Measurements from ENCODE around the gene UQCC2.
A peak's percentile ranks its signal among the peaks of the same experiment; 100 is the strongest.

Gene UQCC2

GRCh38 chr6:33704215-33705066 is 7.1 kb downstream of the UQCC2 start:
- DNase-seq, result no peak

GRCh38 chr6:33702345-33702977 is 9.0 kb downstream of the UQCC2 start:
- DNase-seq, result peak; percentile 24

GRCh38 chr6:33700391-33701050 is 11.0 kb downstream of the UQCC2 start:
- peak; percentile 57 for DNase-seq

GRCh38 chr6:33699739-33700138 is 11.8 kb downstream of the UQCC2 start:
- DNase-seq, result no peak

GRCh38 chr6:33699131-33699530 is 12.4 kb downstream of the UQCC2 start:
- DNase-seq, result no peak

- no peak for DNase-seq
Observed at GRCh38 chr6:33698494-33698893, 13.0 kb downstream of the UQCC2 start.

- no peak for DNase-seq
Observed at GRCh38 chr6:33697845-33698244, 13.7 kb downstream of the UQCC2 start.

- peak; percentile 23 for DNase-seq
Observed at GRCh38 chr6:33696548-33697518, 14.7 kb downstream of the UQCC2 start.

- DNase-seq, result no peak
Observed at GRCh38 chr6:33696076-33696475, 15.4 kb downstream of the UQCC2 start.

GRCh38 chr6:33695451-33695887 is 16.0 kb downstream of the UQCC2 start:
- no peak for DNase-seq

- DNase-seq, result no peak
Observed at GRCh38 chr6:33694977-33695376, 16.5 kb downstream of the UQCC2 start.

- peak; percentile 71 for DNase-seq
Observed at GRCh38 chr6:33694401-33694931, 17.0 kb downstream of the UQCC2 start.

- no peak for DNase-seq
Observed at GRCh38 chr6:33693186-33694105, 18.1 kb downstream of the UQCC2 start.

- DNase-seq, result peak; percentile 61
Observed at GRCh38 chr6:33692760-33693158, 18.7 kb downstream of the UQCC2 start.

- no peak for DNase-seq
Observed at GRCh38 chr6:33692078-33692759, 19.3 kb downstream of the UQCC2 start.

GRCh38 chr6:33691456-33692077 is 19.9 kb downstream of the UQCC2 start:
- DNase-seq, result no peak

- no peak for DNase-seq
Observed at GRCh38 chr6:33690766-33691165, 20.7 kb downstream of the UQCC2 start.

- no peak for DNase-seq
Observed at GRCh38 chr6:33689879-33690278, 21.6 kb downstream of the UQCC2 start.

- DNase-seq, result no peak
Observed at GRCh38 chr6:33689148-33689494, 22.4 kb downstream of the UQCC2 start.
